Mesenteric fat pad (tissue), 1 donor: Measurements from ENCODE around the gene EFCAB8. TPM values are rescaled to one million over a fixed set of nuclear protein-coding genes. Genes with fewer than 3 reads are reported as not detected.

Source experiments
- DNase-seq: peaks from one replicate; pipeline ENCODE4 v3.0.0-alpha.2; 2020; ENCODE audit warnings: low spot score
- long read RNA-seq: library from polyadenylated mRNA; unstranded; transcript quantifications from one replicate; pipeline ENCODE4 v2.0.0, GENCODE V29; 2020
- total RNA-seq: library from RNA; stranded (reverse); fragmentation: NEBNext Ultra II Directional; extraction: Animal tissue kit (Norgen Biotek cat#: 25700); gene quantifications from one replicate; pipeline ENCODE4 v1.2.1, GENCODE V29; 2021
- donor health status: DM: yes; HTN: yes; CAD: no.

The EFCAB8 gene
- total RNA-seq, result 0.39 TPM
- long read RNA-seq, partial matches to known transcripts, result 0 of 1 reads
- long read RNA-seq, other reads (novel, unspliced or antisense), result 1 of 1 reads

DNA sequence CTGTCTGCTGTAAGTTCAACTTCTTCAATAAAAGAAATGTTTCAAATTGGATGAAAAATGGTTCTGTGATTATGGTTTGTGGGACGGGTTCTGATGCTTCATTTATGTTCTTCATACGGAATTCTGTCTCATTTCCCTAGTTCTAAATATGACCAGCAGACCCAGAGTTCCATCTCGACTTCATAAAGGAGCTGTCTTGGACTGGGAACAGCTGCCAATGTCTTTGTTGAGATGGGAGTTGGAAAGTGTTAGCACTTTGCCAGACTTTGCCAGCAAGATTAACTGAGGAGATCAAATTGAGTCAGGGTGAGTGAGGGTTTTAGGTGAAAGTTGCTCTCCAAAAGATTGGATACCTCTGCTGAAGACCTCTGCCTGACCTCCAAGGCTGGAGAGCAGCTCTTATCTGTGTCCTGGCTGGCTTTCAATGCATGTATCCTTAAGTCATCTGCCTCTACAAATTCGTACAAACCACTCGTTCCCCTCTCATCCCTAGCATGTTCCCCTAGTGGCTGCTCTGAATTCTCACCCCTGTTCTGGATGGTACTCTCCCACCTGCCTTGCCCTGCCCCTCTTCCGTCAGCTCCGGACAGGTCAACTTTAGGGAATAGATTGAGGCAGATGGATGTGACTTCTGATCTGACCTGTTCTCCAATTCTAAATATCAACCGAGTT lies at the start of gene EFCAB8:
EFCAB8 (plus strand) TSS at position 223 of the 672 bp plus-strand sequence. CDS start 4,870 bp downstream, outside the sequence.
- no peak for DNase-seq

GRCh38 chr20:32809907-32810306 lies 48.8 kb upstream of the EFCAB8 start:
- DNase-seq, result no peak

DNA sequence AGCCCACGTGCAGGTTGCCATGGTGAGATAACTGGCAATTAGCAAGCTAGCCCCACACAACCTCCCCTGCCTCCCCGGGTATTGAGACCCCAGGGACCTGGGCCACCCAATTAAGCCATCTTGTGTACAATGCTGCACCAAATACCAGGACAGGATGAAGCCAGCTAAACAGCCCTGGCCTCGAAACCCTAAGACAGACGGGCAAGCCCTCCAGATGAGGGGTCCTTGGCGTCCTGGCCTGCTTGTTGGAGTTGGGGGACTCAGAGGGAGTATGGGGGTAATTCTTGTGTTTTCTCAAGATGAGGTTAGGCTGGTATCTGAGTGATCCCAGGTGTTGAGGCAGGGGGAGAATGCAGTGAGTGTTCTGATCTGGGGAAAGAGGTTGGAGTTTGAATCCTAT lies 47.8 kb upstream of the EFCAB8 start:
- no peak for DNase-seq

- DNase-seq, result no peak
Measured at GRCh38 chr20:32811886-32812285, 46.8 kb upstream of the EFCAB8 start.

DNA sequence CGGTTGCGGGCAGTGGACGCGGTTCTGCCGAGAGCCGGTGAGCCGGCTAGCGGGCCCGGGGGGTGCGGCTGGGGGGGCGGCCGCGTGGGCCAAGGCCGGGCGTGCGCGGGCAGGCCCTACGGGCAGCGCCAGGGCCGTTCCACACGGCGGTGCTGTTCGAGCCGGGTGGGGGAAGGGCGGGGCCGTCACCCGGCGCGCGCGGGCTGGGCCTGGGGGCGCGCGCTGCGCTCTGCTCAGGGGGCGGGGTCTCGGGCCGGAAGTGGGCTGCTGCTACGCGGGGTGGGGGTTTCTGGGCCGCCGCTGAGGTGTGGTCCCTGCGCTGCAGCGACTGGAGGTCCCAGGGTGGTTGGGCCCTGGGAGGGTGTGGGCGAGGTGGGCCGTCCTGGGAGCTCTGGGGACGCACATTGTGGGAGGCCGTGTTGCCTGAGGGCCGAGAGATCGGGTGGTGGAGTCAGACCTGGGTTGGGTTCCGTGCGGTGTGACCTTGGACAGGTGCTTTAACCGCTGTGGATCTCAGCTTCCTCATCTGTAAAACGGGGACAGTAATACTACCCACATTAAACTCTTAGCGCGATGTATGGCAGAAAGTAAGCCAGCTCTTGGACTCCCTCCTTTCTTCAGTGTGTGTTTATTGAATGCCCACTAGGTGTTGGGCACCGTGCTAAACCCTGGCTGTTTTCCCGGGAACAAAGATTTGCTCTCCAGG lies 38.6 kb upstream of the EFCAB8 start:
- DNase-seq, result peak; percentile 91

DNA sequence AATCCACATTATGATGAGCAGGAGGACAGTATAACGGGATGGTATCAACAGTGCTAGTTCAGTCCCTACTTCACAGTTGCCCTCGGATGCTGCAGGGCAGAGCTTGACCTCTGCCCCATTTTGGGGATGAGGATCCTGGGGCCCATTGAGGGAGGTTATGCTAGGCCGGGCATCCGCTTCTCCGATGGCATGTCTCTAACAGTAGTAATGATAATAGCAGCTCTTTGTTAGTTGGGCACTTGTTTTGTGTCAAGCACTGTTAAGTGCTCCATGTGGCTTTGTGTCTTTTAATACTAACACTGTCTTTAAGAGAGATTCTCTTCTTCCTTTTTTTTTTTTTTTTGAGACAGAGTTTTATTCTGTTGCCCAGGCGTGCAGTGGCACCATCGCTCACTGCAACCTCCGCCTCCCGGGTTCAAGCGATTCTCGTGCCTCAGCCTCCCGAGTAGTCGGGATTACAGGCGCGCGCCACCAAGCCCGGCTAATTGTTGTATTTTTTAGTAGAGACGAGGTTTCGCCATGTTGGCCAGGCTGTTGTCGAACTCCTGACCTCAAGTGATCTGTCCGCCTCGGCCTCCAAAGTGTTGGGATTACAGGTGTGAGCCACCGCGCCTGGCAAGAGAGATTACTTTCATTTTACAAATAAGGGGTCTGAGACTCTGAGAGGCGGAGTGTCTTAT lies 37.9 kb upstream of the EFCAB8 start:
- no peak for DNase-seq

- no peak for DNase-seq
Measured at GRCh38 chr20:32822225-32822624, 36.5 kb upstream of the EFCAB8 start.

DNA sequence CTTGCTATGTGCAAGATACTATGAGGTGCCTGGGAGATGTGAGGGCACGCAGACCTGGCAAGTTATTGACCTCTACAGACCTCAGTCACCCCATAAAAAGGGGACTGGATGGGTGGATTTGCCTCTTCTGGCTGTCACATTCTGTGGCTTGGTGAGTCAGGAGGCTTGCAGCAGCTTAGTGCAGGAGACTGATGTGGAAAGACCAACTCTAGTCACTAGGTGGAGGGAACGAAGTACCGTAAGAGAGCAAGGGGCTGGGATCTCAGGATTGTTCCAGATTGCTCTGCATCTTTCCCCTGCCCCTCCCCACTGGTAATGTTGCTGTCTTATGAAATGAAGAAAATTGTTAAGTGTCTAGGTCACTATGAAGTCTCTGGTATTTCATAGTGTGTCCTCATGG lies 35.6 kb upstream of the EFCAB8 start:
- no peak for DNase-seq

DNA sequence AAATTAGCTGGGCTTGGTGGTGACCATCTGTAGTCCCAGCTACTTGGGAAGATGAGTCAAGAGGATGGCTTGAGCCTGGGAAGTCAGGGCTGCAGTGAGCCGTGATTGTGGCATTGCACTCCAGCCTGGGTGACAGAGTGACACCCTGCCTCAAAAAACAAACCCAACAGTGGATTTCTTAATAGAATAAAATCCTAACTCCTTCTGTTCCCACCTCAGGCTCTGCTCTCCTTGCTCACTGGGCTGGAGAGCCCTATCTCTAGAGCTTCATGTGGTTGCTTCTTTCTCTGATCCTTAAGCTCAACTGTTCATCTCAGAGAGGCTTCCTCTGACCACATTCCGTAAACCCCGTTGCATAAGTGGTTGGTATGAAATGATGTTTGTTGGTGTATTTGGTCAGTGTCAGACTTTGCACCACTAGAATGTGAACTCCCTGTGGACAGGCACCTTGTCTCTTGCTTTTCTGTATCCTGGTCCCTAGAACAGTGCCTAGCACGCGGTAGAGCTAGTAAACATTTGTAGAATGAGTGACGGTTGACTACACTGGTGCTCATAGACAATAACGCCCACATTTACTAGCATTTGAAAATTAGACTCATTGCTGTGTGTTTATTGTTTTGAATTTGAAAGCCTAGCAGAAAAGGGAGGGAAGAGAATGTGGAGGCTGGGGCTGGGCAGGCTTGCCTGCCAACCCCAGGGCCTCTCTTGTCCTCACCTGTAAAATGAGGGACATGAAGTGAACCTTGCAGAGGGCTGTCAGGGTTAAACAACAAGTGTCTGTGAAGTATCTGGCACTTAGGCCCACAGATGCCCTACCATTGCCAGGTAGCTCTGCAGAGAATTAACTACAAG lies 34.8 kb upstream of the EFCAB8 start:
- DNase-seq, result no peak

DNA sequence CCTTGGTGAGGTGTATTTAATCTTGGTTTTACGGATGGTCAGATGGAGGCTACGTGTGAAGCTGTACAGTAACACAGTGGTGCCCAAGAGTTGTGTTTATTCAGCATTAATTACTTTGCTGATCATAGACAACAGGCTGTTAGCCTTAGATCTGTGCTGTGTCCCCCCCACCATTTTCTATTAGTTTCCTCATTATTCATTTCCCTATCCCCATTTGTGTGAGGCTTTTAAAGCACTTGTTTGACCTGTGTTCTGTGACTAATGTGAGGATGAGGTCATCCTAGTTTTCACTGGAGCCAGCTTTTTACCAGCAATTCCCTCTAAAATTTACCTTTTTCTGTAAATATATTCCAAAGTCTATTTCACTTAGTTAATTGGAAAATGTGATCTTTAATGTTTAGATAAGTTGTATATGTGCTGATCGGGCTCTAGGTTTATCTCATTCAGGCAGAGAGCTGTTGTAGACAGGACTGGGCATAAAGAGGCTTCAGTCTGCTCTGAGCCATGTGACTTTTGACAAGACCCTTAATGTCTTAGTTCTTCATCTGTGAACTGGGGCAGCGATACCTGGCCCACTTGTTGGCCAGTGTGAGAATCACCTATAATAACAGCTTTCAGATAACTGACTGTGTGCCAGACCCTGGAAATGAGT lies 30.6 kb upstream of the EFCAB8 start:
- DNase-seq, result no peak

DNA sequence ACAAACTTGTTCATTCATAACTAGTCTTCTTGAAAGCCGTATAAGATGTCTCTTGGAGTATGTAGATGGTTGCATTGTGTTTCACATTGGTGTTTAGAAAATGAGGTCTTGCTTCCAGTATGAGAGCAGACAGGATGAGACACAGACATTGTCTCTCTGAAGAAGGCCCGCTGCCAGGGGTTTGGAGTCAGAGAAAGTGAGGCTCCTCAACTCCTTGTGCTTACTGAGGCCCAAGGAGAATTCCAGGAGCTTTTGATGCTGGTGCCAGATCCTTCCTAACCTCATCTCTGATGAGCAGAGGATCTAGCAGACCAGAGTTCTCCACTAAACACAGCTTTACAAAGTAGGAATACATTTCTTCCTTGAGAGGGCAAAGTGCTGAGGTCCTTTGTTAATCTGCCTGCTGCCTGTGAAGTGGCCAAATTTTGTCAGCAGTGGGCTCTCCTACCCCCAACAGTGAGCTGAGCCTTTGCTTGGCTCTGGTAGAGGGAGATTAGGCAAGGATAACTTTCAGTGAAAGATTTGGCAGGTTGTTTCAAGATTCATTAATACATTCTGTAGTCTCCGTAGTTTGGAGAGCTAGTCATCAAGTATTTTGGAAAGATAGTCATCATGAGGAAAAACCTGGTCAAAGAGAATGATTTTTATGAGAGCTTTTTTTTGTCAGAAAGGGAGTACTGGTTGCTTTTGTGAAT lies 29.3 kb upstream of the EFCAB8 start:
- peak; percentile 53 for DNase-seq

DNA sequence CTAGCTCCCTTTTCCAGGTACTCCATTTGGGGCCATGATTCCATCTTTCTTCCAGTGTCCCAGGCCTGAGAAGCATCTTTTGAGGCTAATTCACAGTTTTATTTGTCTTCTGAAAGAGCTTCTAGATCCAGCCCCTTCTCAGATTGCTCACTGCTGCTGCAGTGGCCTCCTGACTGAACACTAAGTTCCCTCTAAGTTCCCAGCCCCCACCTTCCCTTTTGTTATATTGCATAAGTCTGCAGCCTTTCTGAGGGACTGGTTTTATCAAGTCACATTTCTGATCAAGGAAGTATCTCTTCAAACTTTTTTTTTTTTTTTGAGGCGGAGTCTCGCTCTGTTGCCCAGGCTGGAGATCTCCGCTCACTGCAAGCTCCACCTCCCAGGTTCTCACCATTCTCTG lies 28.3 kb upstream of the EFCAB8 start:
- peak; percentile 26 for DNase-seq

DNA sequence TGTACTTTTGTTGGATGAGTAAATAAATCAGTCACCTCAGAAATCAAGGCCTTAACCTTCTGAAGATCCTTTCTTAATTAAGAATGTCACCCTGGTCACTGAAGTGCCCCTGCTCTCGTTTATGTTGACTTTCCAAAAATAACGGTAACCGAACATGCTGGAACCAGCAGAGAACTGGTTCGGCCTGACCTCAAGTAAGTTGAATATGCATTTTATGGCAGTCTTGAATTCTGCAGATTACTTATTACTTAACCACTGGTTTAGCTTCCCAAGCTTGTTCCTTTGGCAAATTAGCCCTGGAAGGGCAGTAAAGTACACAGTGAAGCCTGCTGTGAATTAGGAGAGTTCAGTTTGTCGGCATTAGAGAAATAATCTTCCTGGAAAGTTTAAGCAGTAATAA lies 26.7 kb upstream of the EFCAB8 start:
- no peak for DNase-seq

DNA sequence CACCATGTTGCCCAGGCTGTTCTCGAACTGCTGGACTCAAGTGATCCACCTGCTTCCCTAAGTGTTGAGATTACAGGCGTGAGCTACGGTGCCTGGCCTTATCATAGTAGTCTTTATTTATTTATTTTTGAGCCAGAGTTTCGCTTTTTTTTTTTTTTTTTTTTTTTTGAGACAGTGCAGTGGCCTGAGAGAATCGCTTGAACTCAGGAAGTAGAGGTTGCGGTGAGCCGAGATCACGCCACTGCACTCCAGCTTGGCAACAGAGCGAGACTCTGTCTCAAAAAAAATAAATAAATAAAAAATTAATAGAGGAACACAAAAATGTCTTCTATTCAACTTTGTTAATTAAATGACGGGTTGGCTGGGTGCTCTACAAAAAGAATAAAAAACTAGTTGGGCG lies 26.1 kb upstream of the EFCAB8 start:
- no peak for DNase-seq

DNA sequence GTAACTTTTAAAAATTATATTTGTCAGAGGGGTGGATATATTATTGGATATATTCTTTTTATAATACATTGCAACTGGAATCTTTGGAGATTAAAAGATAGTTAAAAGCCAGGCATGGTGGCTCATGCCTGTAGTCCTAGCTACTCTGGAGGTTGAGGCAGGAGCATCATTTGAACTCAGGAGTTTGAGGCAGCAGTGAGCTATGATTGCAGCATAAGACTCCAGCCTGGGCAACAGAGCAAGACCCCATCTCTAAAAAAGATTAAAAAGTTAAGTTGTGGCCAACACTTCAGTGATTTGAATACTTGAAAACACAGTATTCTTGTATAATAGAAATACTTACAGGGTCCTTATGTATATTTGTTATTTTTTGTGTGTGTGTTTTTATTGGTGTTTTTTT lies 23.8 kb upstream of the EFCAB8 start:
- DNase-seq, result no peak

GRCh38 chr20:32837157-32837556 lies 21.6 kb upstream of the EFCAB8 start:
- no peak for DNase-seq

GRCh38 chr20:32839227-32839981 lies 19.3 kb upstream of the EFCAB8 start:
- DNase-seq, result no peak

GRCh38 chr20:32839982-32840285 lies 18.8 kb upstream of the EFCAB8 start:
- DNase-seq, result no peak

GRCh38 chr20:32841174-32841573 lies 17.5 kb upstream of the EFCAB8 start:
- no peak for DNase-seq

- DNase-seq, result no peak
Measured at GRCh38 chr20:32841632-32842031, 17.1 kb upstream of the EFCAB8 start.
